A673 (cell line): ENCODE data around the gene ATP7A. TPM values are rescaled to one million over a fixed set of nuclear protein-coding genes. Genes with fewer than 3 reads are reported as not detected.

Source experiments
- BruUV-seq: library from RNA; stranded (reverse); fragments of 400-500 nt; replicated peaks from 2 replicates; lab custom pipeline; 2021; lab: Mats Ljungman, UMichigan
- CTCF ChIA-PET: fragments of 300-600 bp; sonication (Branson Sonifier 250); formaldehyde crosslinking; loops from one replicate; lab custom pipeline; 2022; ENCODE audit warnings: antibody characterized with exemption; lab: Charles Lee
- POLR2A ChIA-PET: fragments of 300-600 bp; sonication (Branson Sonifier 250); formaldehyde crosslinking; loops from one replicate; lab custom pipeline; 2022; ENCODE audit warnings: antibody characterized with exemption; ENCODE audit not compliant: low non-redundant PET; lab: Charles Lee
- DNase-seq: peaks from one replicate; pipeline ENCODE4 v3.0.0-alpha.2; 2015; ENCODE audit warnings: low spot score
- H3K27ac ChIP-seq: fragments of 200-600 bp; sonication (generic); 2 replicates; pipeline ENCODE4 v1.5.1; 2016; ENCODE audit warnings: mixed run types, low read depth, mild to moderate bottlenecking, mixed read lengths, antibody characterized with exemption, low read length; ENCODE audit not compliant: poor library complexity, severe bottlenecking
- H3K27me3 ChIP-seq: fragments of 200-600 bp; sonication (generic); replicated peaks from 2 replicates; pipeline ENCODE4 v1.6.1; 2017; ENCODE audit warnings: mixed run types, low read depth, mild to moderate bottlenecking, mixed read lengths, antibody characterized with exemption, low read length; ENCODE audit not compliant: insufficient read depth, poor library complexity
- H3K36me3 ChIP-seq: fragments of 200-600 bp; sonication (generic); 2 replicates; pipeline ENCODE4 v1.6.1; 2016; ENCODE audit warnings: mixed run types, mild to moderate bottlenecking, mixed read lengths, antibody characterized with exemption, low read length; ENCODE audit not compliant: insufficient read depth, poor library complexity, severe bottlenecking
- H3K4me1 ChIP-seq: fragments of 200-600 bp; sonication (generic); 2 replicates; pipeline ENCODE4 v1.6.1; 2017; ENCODE audit warnings: mixed run types, mild to moderate bottlenecking, mixed read lengths, antibody characterized with exemption, low read length; ENCODE audit not compliant: insufficient read depth, poor library complexity, severe bottlenecking
- H3K4me3 ChIP-seq: fragments of 200-600 bp; sonication (generic); 2 replicates; pipeline ENCODE4 v1.5.1; 2016; ENCODE audit warnings: low read depth, mixed run types, mild to moderate bottlenecking, mixed read lengths, low read length; ENCODE audit not compliant: poor library complexity, severe bottlenecking
- H3K9me3 ChIP-seq: fragments of 200-600 bp; sonication (generic); 2 replicates; pipeline ENCODE4 v1.6.1; 2016; ENCODE audit warnings: mixed run types, low read depth, mild to moderate bottlenecking, mixed read lengths, antibody characterized with exemption, low read length; ENCODE audit not compliant: poor library complexity, severe bottlenecking
- CTCF ChIP-seq: fragments of 300-800, 200-600 bp; sonication (generic); conservative IDR thresholded peaks from 2 replicates; pipeline ENCODE4 v1.5.1; 2017; ENCODE audit warnings: low read depth, mild to moderate bottlenecking, antibody characterized with exemption, low read length, moderate library complexity, mixed read lengths
- EZH2 ChIP-seq: fragments of 200-600 bp; sonication (generic); IDR thresholded peaks from 2 replicates; pipeline ENCODE4 v1.6.1; 2017; ENCODE audit warnings: borderline replicate concordance, low read depth, mild to moderate bottlenecking, mixed read lengths, antibody characterized with exemption, low read length; ENCODE audit not compliant: poor library complexity, severe bottlenecking
- intact Hi-C: fragments of 100-400 bp; cut with micrococcal nuclease; formaldehyde crosslinking; loops from one replicate; pipeline ENCODE4 v1.10.0; 2022; ENCODE audit not compliant: unreplicated experiment
- total RNA-seq: library from RNA; stranded (reverse); gene quantifications from 2 replicates; pipeline ENCODE4 v1.2.3, GENCODE V29; 2021

ATP7A gene
- total RNA-seq, 1 experiment from 2014 or later, result 9.0 TPM

GRCh38 chrX:77892887-77893286, 17.6 kb upstream of the ATP7A start:
- intact Hi-C loops, result loop anchor here (10.0 kb wide), 2 partner anchors 108 to 228 kb away; partner anchors contain the start of gene ATRX

GRCh38 chrX:77893713-77894112, 16.8 kb upstream of the ATP7A start:
- POLR2A ChIA-PET, result no interaction called here
- TF ChIP-seq CTCF, result no peak
- Histone ChIP-seq H3K4me3 (peak overlapping the region; percentile 71), H3K36me3 (no peaks in the 10 kb centered on the region), H3K27me3 (no peaks in the 10 kb centered on the region), H3K27ac (no peak overlapping the region), H3K4me1 (no peaks in the 10 kb centered on the region), H3K9me3 (no peaks in the 10 kb centered on the region)
- intact Hi-C loops, result loop anchor here (10.0 kb wide), 2 partner anchors 109 to 229 kb away; partner anchors contain the start of gene ATRX
- DNase-seq, result no peak
- BruUV-seq, result no TSS peak
- CTCF ChIA-PET, result no interaction called here

More at GRCh38 chrX:77892887-77893286, 17.6 kb upstream of the ATP7A start:
- CTCF ChIA-PET, result no interaction called here
- H3K4me3 ChIP-seq, result peak overlapping the region; percentile 71
- no peak for DNase-seq
- H3K9me3 ChIP-seq, result no peaks in the 10 kb centered on the region
- no peaks in the 10 kb centered on the region for H3K4me1 ChIP-seq
- no peaks in the 10 kb centered on the region for H3K27me3 ChIP-seq
- no peak overlapping the region for H3K27ac ChIP-seq
- TF ChIP-seq EZH2, result no peak
- TF ChIP-seq CTCF, result no peak
- H3K36me3 ChIP-seq, result no peaks in the 10 kb centered on the region
- POLR2A ChIA-PET, result no interaction called here
- no TSS peak for BruUV-seq

GRCh38 chrX:77894921-77895886, 15.3 kb upstream of the ATP7A start, which contains the start of gene MAGT1:
Gene MAGT1 (minus strand): TSS chrX:77895435. CDS start chrX:77895410, 25 bp downstream.
- H3K27me3 ChIP-seq, result no peaks in the 10 kb centered on the region
- peak within 1 kb of the TSS; percentile 71 for H3K4me3 ChIP-seq
- no peaks in the 10 kb centered on the region for H3K9me3 ChIP-seq
- intact Hi-C loops, result loop anchor here (10.0 kb wide), 2 partner anchors 110 to 230 kb away; partner anchors contain the start of gene ATRX
- BruUV-seq, result TSS peak; percentile 68
- DNase-seq, result peak; percentile 97
- H3K36me3 ChIP-seq, result no peaks in the 10 kb centered on the region
- H3K27ac ChIP-seq, result peak within 1 kb of the TSS; percentile 89
- TF ChIP-seq EZH2 (no peak), CTCF (no peak)
- ChIA-PET CTCF (no interaction called here), POLR2A (no interaction called here)
- H3K4me1 ChIP-seq, result no peaks in the 10 kb centered on the region
